Muscle of back (tissue), 11 donors: ENCODE data around the gene TADA2A. TPM values are rescaled to one million over a fixed set of nuclear protein-coding genes. Genes with fewer than 3 reads are reported as not detected.

ENCODE experiments used
- DNase-seq, 3 donors: peaks; one replicate each; pipeline versions ENCODE4 v3.0.0 to v3.0.0-alpha.2; 2013
- polyA plus RNA-seq, 10 donors: library from polyadenylated mRNA; unstranded; fragments of 120-200 nt; gene quantifications; one replicate each; pipeline ENCODE4 v1.2.1, GENCODE V29; 2013; ENCODE audit not compliant: insufficient read length in 10 of 10

TADA2A gene
- polyA plus RNA-seq, 10 donors = 16.2 to 24.0 (median 20.4) TPM

DNA sequence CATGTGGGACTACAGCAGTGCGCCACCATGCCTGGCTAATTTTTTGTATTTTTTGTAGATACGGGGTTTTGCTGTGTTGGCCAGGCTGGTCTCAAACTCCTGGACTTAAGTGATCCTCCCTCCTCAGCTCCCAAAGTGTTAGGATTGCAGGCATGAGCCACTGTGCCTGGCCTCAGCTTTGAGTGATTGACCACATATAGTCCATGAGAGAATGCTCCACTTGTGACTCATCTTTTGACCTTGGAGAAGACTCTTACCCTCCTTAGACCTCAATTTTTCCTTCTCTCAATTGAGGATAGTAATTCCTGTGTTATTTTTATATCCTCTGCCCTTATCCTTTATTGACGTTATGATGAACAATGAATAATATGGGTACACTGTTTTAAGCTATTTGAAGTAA lies 52.1 kb downstream of the TADA2A start:
- DNase-seq = no peak

GRCh38 chr17:37461668-37462067 lies 55.0 kb downstream of the TADA2A start:
- no peak for DNase-seq

- no peak for DNase-seq
Measured at GRCh38 chr17:37462492-37462891, 55.8 kb downstream of the TADA2A start.

- no peak for DNase-seq
Measured at GRCh38 chr17:37463039-37463438, 56.4 kb downstream of the TADA2A start.

- DNase-seq = peak in 1 of 3 donors; percentile 52
Measured at GRCh38 chr17:37465069-37465616, 58.5 kb downstream of the TADA2A start.

DNA sequence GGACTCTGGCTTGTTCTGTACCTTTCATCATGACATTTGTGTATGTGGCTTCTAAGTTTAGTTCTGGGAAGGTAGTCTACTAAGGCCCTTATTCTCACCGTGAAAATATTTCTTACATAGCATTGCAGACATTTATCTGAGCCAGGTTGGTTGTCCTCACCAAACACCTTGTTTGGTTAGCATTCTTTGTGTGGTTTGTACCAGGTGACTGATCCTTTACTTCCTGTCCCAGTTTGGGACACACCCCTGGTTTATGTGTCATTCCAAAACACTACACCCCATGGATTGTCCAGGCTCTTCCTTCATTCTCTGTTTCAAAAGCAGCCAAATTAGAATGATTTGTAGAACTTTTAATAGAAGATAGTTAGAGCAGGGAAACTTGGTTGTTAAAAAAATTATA lies 59.8 kb downstream of the TADA2A start:
- DNase-seq = no peak

- no peak for DNase-seq
Measured at GRCh38 chr17:37470181-37470580, 63.5 kb downstream of the TADA2A start.

DNA sequence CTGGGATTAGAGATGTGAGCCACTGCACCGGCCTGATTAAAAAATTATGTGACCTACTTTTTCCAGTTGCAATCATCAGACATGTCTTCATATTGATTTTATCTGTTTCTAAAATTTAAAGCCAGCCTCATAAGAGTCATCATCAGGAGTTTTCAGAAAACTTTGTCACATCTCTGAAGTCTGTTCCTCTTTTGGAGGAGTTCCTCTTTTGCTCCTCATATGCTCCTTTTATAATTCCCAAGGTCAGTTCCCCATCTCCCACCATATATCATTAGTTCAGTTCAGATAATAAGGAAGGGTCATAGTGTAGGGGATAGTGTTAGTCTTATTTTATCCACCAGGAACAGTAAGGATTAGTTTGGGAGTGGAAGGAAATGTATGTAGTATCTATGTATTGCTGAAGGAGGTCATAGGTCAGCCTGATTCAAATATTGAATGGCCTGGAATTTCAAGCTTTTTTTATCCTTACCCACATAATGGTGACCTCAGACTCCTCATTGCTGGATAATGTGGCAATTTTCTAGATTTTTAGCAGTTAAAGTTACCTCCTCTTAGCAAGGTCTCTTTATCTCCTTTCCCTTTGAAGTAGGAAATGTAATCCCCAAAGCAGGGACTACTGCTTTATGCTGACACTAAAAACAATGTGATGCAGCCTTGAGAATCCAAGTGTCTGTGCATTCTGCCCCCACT lies 69.2 kb downstream of the TADA2A start:
- no peak for DNase-seq

DNA sequence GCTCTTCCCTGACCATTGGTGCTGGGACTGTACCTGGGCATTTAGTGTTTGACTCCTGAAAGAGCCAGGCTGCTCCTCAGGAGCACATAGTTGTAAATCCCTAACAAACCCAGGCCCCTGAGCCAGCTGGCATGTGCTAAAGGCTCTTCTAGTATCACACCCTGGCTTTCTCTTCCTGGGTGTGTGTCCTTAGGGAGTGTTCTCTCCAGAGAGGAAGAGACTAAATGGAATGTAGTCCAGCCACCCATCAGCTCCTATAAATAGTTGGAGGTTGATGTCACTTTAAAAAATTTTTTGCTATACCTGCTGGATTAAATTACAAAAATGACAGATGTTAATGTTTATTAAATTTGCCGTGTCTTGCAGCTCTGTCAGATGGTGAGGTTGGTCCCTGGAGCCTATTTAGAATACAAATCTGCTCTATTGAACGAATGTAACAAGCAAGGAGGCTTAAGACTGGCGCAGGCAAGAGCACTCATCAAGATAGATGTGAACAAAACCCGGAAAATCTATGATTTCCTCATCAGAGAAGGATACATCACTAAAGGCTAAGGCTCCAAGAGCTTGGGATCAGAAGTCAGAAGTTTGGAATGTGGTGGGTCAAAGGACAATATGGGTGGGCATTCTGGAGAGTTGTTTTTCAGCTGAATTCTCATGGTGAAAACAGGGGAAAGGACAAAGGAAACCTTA lies 69.9 kb downstream of the TADA2A start:
- no peak for DNase-seq

DNA sequence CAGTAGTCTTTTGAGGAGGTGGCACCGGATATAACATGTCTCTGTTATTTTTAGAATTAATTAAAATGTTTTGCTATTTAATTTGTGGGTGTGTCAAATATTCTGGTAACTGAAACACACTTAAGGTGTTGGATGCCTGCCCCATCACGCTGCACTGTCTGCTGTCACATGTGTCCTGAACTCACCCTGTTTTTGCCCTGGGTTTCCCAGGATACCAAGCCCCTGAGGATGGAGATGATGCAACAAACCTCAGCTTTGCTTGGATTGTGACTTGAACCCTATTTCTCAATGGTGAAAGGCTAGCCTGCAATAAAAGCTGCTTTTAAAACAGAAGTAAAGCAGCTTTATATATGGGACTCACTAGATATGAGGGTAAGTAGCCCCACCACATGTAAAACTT lies 71.5 kb downstream of the TADA2A start:
- no peak for DNase-seq

GRCh38 chr17:37479025-37479424 lies 72.3 kb downstream of the TADA2A start:
- no peak for DNase-seq

GRCh38 chr17:37480427-37480826 lies 73.7 kb downstream of the TADA2A start:
- no peak for DNase-seq

DNA sequence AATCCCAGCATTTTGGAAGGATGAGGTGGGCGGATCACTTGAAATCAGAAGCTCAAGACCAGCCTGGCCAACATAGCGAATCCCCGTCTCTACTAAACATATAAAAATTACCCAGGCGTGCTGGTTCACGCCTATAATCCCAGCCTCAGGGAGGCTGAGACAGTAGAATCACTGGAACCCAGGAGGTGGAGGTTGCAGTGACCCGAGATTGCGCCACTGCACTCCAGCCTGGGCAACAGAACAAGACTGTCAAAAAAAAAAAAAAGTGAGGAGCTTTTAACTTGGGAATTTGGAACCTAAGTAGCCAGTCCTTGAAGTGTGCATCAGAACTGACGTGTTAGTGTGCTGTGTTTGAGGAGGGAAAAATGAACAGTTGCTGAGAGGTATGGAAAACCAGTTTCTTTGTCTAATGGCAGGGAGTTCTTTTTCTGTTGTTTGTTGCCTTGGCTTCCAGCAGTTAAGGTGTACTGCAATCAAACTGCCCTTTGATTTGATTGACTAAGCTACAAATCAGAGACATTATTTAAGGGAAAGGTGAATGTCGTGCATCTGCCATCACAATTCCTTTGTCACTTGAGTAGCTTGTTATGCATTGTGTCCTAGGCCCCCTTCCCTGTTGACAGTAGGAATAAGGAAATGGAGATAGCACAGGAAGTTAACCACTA lies 74.4 kb downstream of the TADA2A start:
- DNase-seq = no peak

GRCh38 chr17:37483311-37484039 lies 76.8 kb downstream of the TADA2A start:
- DNase-seq = peak; percentile 71 to 84 (median 84)

GRCh38 chr17:37485938-37486570 lies 79.4 kb downstream of the TADA2A start:
- no peak for DNase-seq

DNA sequence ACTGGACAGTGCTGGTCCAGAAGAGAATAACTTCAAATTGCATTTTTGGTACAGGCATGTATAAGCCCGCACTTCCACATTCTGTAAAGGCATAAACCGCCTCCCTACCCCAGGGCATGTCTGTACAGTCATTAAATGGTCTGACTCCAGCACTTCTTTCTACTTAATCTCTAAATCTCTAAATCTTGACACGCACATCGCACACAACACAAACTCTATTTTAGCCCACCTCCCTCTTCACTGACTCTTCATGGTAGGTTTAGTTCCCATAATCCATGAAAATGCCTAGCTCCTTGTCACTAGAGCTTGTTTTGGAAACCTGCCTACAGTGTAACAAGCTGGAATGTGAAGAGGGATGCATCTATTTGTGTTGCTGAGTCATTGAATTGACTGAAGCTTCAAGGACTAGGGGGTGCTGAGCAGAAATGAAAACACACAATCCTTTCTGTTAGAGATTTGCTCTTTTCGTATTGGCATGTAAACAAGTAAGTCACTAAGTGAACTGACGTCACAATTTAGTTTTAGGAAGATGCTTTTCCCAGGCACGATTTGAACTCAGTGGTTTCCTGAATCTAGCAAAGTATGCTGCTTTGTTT lies 81.4 kb downstream of the TADA2A start:
- DNase-seq = peak; percentile 61 to 95 (median 83)

- DNase-seq = peak; percentile 42 to 89 (median 70)
Measured at GRCh38 chr17:37488607-37489196, 82.0 kb downstream of the TADA2A start.

- peak; percentile 86 to 91 (median 90) for DNase-seq
Measured at GRCh38 chr17:37489197-37490001, 82.7 kb downstream of the TADA2A start, which contains the start of gene DUSP14. Gene DUSP14 (plus strand): TSS chr17:37489891. CDS start chr17:37512273, 22,382 bp downstream.

- peak in 2 of 3 donors; percentile 49 to 77 for DNase-seq
Measured at GRCh38 chr17:37490022-37490587, 83.4 kb downstream of the TADA2A start.
